Panc1 (cell line): ENCODE measurements around the gene LARGE2.

ENCODE experiments used
- POLR2AphosphoS5 ChIP-seq: IDR thresholded peaks from 2 replicates; pipeline ENCODE4 v1.6.1; 2012; ENCODE audit warnings: mild to moderate bottlenecking, low read depth, low read length, moderate library complexity
- TF ChIP-seq, protein P1 (sequence below): fragments of 450-650 bp; IDR thresholded peaks from 2 replicates; pipeline ENCODE4 v1.5.1; 2017; ENCODE audit warnings: mild to moderate bottlenecking

DNA sequence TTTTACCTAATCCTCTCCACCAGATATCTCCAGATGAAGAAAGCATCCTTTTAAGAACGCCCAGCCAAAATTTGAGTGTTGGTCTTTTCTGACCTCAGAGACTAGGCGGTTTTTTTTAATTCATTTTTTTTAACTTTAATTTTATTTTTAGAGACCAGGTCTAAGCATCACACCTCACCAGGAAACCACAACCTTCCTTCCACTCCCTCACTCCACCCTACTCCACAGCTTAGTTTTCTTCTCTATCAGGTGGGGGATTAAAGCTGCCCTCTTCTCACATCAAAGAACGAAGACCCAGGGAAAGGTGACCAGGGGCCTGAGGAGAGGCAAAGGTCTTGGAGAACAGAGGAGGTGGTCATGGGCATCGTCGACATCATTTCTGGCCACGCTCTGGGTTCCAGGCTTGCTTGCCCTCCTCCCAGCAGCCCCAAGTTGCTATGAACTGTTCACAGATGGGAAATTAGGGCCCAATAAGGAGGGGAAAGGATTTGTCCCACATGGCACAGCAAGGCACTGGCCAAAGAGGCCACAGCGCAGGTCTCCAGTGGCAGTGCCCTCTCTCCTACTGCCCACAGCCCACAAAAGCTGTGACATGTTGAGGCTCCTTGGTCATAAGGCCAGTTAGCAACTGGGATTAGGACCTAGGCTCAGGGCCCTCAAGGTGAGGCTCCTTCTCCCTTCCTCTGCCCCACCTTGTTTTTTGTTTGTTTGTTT lies 3.3 kb upstream of the LARGE2 start:
- TF ChIP-seq, protein P1, sequence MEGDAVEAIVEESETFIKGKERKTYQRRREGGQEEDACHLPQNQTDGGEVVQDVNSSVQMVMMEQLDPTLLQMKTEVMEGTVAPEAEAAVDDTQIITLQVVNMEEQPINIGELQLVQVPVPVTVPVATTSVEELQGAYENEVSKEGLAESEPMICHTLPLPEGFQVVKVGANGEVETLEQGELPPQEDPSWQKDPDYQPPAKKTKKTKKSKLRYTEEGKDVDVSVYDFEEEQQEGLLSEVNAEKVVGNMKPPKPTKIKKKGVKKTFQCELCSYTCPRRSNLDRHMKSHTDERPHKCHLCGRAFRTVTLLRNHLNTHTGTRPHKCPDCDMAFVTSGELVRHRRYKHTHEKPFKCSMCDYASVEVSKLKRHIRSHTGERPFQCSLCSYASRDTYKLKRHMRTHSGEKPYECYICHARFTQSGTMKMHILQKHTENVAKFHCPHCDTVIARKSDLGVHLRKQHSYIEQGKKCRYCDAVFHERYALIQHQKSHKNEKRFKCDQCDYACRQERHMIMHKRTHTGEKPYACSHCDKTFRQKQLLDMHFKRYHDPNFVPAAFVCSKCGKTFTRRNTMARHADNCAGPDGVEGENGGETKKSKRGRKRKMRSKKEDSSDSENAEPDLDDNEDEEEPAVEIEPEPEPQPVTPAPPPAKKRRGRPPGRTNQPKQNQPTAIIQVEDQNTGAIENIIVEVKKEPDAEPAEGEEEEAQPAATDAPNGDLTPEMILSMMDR, result no peak
- TF ChIP-seq POLR2AphosphoS5, result no peak
